OCI-LY3 (cell line): ENCODE data around the gene HOXC11.

Experiments used
- H2AFZ ChIP-seq: fragments of 200-600, 300-600 bp; shearing (Covaris generic); 2 replicates; pipeline ENCODE4 v1.6.0; 2014; ENCODE audit warnings: antibody characterized with exemption, low read depth, low read length
- H3K27ac ChIP-seq: fragments of 200-600, 300-600 bp; sonication (generic); 2 replicates; pipeline ENCODE4 v1.5.1; 2014; ENCODE audit warnings: mild to moderate bottlenecking, low read length, moderate library complexity, mixed read lengths
- H3K27me3 ChIP-seq: fragments of 200-600, 300-600 bp; sonication (generic); 2 replicates; pipeline ENCODE4 v1.6.1; 2014; ENCODE audit warnings: low read depth, low read length, mixed read lengths
- H3K36me3 ChIP-seq: fragments of 200-600, 300-600 bp; sonication (generic); replicated peaks from 2 replicates; pipeline ENCODE3; 2014; ENCODE audit warnings: low read depth, low read length, mixed read lengths
- H3K4me1 ChIP-seq: fragments of 300-600, 200-600 bp; sonication (generic); 2 replicates; pipeline ENCODE4 v1.6.1; 2014; ENCODE audit warnings: low read length, mixed read lengths
- H3K4me2 ChIP-seq: fragments of 200-600, 300-600 bp; sonication (generic); 2 replicates; pipeline ENCODE4 v1.6.1; 2014; ENCODE audit warnings: low read length, mixed read lengths
- H3K4me3 ChIP-seq: fragments of 300-600, 200-600 bp; sonication (generic); 2 replicates; pipeline ENCODE4 v1.5.1; 2014; ENCODE audit warnings: antibody characterized with exemption, mild to moderate bottlenecking, low read length, moderate library complexity
- H3K79me2 ChIP-seq: fragments of 300-600, 200-600 bp; shearing (Covaris generic); 2 replicates; pipeline ENCODE4 v1.6.1; 2014; ENCODE audit warnings: mild to moderate bottlenecking, low read length, mixed read lengths
- H3K9ac ChIP-seq: fragments of 300-600, 200-600 bp; shearing (Covaris generic); 2 replicates; pipeline ENCODE4 v1.6.0; 2014; ENCODE audit warnings: mild to moderate bottlenecking, low read length, moderate library complexity
- H3K9me3 ChIP-seq: fragments of 200-600, 300-600 bp; shearing (Covaris generic); 2 replicates; pipeline ENCODE4 v1.6.1; 2014; ENCODE audit warnings: low read length, mixed read lengths; ENCODE audit not compliant: insufficient read depth
- H4K20me1 ChIP-seq: fragments of 200-600, 300-600 bp; sonication (generic); 2 replicates; pipeline ENCODE4 v1.6.1; 2016; ENCODE audit warnings: low read length, mixed read lengths; ENCODE audit not compliant: insufficient read depth
- CTCF ChIP-seq: fragments of 200-600, 300-600 bp; sonication (generic); IDR thresholded peaks from 2 replicates; pipeline ENCODE4 v1.5.1; 2014; ENCODE audit warnings: antibody characterized with exemption, low read length, low read depth
- EZH2phosphoT487 ChIP-seq: fragments of 200-600 bp; shearing (Covaris generic); IDR thresholded peaks from 2 replicates; pipeline ENCODE4 v1.6.1; 2018; ENCODE audit warnings: antibody characterized with exemption, mixed run types, low read depth

HOXC11 gene

DNA sequence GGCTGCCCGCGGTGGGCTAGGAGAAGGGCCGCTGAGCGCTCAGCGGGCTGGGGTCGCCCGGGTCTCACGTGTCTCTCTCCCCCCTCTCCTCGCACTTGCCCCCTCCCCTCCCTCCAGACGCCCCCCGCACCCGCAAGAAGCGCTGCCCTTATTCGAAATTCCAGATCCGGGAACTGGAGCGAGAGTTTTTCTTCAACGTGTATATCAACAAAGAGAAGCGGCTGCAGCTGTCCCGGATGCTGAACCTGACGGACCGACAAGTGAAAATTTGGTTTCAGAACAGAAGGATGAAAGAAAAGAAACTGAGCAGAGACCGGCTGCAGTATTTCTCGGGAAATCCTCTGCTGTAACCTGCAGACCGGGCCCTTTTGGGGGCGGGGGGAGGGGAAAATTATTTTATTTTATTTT lies 2.1 kb downstream of the HOXC11 start:
- H3K4me1 ChIP-seq, result peaks cover 11% of the 10 kb centered on the region
- no peak overlapping the region for H3K27ac ChIP-seq
- H3K36me3 ChIP-seq, result no peaks in the 10 kb centered on the region
- no peaks in the 10 kb centered on the region for H3K9me3 ChIP-seq
- H3K9ac ChIP-seq, result no peak overlapping the region
- H4K20me1 ChIP-seq, result no peaks in the 10 kb centered on the region
- H3K27me3 ChIP-seq, result peaks cover 11% of the 10 kb centered on the region; the same call in 1 of the 2 replicates
- no peaks in the 10 kb centered on the region for H3K79me2 ChIP-seq
- no peak for TF ChIP-seq EZH2phosphoT487
- no peak for TF ChIP-seq CTCF
- H3K4me3 ChIP-seq, result no peak overlapping the region
- no peak overlapping the region for H3K4me2 ChIP-seq
- no peak overlapping the region for H2AFZ ChIP-seq

- no peak overlapping the region for H2AFZ ChIP-seq
- no peak overlapping the region for H3K4me2 ChIP-seq
- H4K20me1 ChIP-seq, result no peaks in the 10 kb centered on the region
- no peaks in the 10 kb centered on the region for H3K36me3 ChIP-seq
- no peak overlapping the region for H3K4me3 ChIP-seq
- H3K27me3 ChIP-seq, result 0 out of 2 replicates have a peak, but pooled peaks cover 6% of the 10 kb centered on the region
- H3K4me1 ChIP-seq, result peaks cover 16% of the 10 kb centered on the region
- no peak for TF ChIP-seq CTCF
- no peak for TF ChIP-seq EZH2phosphoT487
- H3K27ac ChIP-seq, result no peak overlapping the region
- no peaks in the 10 kb centered on the region for H3K79me2 ChIP-seq
- no peaks in the 10 kb centered on the region for H3K9me3 ChIP-seq
- H3K9ac ChIP-seq, result no peak overlapping the region
Observed at GRCh38 chr12:53975479-53976152, 2.7 kb downstream of the HOXC11 start.

- Histone ChIP-seq H4K20me1 (no peaks in the 10 kb centered on the region), H3K4me3 (no peak overlapping the region), H3K4me1 (peaks cover 23% of the 10 kb centered on the region), H3K27me3 (0 out of 2 replicates have a peak, but pooled peaks cover 5% of the 10 kb centered on the region), H3K4me2 (no peak overlapping the region), H3K27ac (no peak overlapping the region), H2AFZ (no peak overlapping the region), H3K9ac (no peak overlapping the region), H3K9me3 (no peaks in the 10 kb centered on the region), H3K79me2 (no peaks in the 10 kb centered on the region), H3K36me3 (no peaks in the 10 kb centered on the region)
- TF ChIP-seq EZH2phosphoT487 (no peak), CTCF (no peak)
Observed at GRCh38 chr12:53976172-53976822, 3.4 kb downstream of the HOXC11 start.

DNA sequence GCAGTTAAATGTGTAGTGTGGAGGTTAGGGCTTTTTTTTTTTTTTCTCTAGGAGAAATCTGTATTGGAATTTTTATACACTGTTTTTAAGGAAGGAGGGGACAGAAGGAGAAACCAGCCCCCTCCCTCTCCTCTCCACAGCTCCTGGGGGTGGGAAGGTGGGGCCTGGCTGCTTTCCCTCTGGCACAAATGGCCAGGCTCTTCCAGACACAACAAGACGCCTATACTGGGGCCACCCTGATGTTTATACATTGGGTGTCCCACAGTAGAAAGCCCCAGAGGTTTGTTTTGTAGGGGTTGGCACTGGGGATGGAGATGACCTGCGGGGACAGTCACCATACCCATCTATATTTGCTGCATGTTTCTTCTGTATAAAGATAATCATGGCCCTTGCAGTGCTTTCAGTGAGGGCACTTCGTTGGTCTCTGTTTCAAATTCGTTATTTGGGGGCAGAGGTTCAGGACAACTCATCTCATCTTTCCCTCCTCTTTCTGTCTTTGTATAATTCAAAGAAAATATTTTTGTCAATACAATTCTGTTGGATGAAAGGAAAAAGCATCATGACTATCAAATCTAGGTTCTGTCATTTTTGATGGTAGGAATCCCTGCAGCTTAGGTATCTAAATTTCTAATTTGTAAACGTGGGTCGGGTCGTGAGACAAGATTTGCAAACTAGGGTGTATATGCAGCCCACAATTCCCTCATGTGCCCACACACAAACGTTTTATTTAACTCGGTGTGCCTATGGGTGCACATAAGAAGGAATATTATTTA lies 4.1 kb downstream of the HOXC11 start:
- Histone ChIP-seq H2AFZ (no peak overlapping the region), H3K27me3 (0 out of 2 replicates have a peak, but pooled peaks cover 5% of the 10 kb centered on the region), H3K4me3 (no peak overlapping the region), H3K9me3 (no peaks in the 10 kb centered on the region), H3K36me3 (no peaks in the 10 kb centered on the region), H3K79me2 (no peaks in the 10 kb centered on the region), H3K4me2 (no peak overlapping the region), H3K9ac (no peak overlapping the region), H4K20me1 (no peaks in the 10 kb centered on the region), H3K27ac (no peak overlapping the region), H3K4me1 (peaks cover 30% of the 10 kb centered on the region)
- TF ChIP-seq EZH2phosphoT487 (no peak), CTCF (no peak)
